ENCODE measurements around the gene PLEKHH3.

PLEKHH3 gene

GRCh38 chr17:42684929-42685556, 8.2 kb upstream of the PLEKHH3 start:
- no peak for DNase-seq

DNA sequence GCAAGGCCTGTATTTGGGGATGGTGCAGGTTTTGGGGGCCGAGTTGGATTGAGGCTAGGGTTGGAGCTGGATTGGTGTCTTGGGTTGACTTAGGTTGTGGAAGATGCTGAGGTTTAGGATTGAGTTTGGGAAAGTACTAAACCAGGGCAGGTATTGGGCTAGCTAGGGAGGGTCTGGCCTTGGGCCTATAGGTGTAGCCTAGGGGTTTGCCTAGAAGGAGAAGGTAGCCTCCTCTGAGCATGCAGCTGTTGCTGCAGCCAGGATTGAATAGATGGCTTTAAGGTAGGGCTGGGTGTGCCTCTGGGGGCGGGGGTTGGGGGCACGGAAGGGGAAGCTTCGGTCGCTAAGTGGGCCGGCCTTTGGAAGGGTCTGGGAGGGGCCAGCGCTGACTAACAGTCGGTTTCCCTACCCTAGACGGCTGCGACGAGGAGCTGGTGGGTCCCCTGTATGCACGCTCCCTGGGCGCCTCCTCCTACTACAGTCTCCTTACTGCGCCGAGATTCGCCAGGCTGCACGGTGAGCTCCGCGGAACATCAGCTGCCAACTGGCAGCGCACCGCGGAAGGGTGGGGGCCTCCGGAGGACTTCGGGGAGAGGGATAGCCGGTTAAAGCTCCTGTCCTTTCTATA, 6.7 kb upstream of the PLEKHH3 start:
- DNase-seq: no peak

DNA sequence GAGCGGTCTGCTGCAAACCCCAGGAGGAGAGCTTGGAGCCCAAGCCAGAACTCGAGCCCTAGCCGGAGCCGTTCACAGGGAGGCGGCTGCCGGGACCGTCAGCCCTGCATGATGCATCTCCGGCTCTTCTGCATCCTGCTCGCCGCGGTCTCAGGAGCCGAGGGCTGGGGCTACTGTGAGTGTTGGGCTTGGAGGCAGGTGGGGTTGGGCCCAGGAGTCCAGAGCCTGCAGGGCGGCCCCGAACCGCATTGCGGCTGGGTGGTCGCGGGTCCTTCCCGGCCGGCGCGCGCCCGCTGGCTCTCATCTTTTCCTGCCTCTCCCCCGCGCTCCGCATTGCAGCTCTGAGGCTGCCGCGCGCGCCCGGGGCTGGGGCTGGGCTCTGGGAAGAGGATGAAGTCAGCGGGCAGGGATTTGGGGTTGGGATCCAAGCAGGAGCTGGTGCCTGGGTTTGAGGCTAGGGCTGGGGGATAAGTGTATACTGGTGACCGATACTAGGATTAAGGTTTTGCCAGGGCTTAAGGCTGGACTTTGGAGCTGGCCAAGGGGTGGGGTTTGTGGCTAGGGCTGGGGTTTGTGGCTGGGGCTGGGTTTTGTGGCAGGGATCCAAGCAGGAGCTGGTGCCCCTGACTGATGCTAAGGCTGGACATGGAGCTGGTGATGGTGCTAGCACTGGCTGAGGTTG, 6.1 kb upstream of the PLEKHH3 start:
- peak; percentile 30 for DNase-seq

- DNase-seq: no peak
Observed at GRCh38 chr17:42681976-42682721, 5.4 kb upstream of the PLEKHH3 start, which contains the start of gene CNTNAP1. TSS of gene CNTNAP1 (plus strand) at chr17:42682531. CDS start at chr17:42682830, 299 bp downstream.

GRCh38 chr17:42680331-42680808, 3.6 kb upstream of the PLEKHH3 start:
- DNase-seq: no peak

DNA sequence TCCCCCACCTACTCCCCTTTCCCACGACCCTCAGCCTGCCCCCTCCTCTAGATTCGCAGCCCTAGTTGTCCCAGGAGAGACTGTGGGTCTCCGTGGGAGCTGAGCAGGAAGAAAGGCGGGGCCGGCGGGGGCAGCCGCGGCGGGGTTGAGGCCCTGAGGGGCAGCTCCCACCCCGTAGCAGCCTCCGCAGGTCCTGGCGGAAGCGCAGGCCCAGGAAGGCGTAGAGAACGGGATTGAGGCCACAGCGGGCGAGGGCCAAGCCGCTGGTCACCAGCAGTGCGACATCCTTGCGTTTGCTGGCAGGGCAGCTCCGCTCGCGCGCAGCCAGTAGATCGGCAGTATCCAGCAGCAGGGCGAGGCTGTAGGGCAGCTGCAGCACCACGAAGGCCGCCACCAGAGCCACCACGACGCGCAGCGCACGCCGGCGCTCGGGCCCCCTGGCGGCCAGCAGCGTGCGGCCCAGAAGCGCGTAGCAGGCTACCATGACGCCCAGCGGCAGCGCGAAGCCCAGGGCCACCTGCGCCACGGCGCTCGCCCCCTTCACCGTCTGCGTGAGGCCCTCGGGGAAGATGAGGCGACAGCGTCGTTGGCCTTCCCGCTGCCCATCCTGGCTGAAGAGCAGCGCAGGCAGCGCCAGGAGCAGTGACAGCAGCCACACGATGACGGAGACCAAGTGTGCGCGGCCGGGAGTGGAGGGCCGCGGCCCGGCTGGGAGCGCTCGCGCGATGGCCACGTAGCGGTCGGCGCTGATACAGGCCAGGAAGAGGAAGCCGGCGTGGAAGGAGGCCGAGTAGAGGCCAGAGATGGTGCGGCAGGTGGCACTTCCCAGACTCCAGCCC, 2.9 kb upstream of the PLEKHH3 start:
- peak; percentile 68 for DNase-seq

GRCh38 chr17:42678951-42679491, 2.2 kb upstream of the PLEKHH3 start:
- no peak for DNase-seq

- DNase-seq: peak; percentile 57
Observed at GRCh38 chr17:42677921-42678781, 1.4 kb upstream of the PLEKHH3 start.

- DNase-seq: peak; percentile 93
Observed at GRCh38 chr17:42677012-42677857, 441 bp upstream of the PLEKHH3 start.

GRCh38 chr17:42675965-42676423, 800 bp downstream of the PLEKHH3 start:
- DNase-seq: no peak

- DNase-seq: no peak
Observed at GRCh38 chr17:42675348-42675964, 1.3 kb downstream of the PLEKHH3 start.

DNA sequence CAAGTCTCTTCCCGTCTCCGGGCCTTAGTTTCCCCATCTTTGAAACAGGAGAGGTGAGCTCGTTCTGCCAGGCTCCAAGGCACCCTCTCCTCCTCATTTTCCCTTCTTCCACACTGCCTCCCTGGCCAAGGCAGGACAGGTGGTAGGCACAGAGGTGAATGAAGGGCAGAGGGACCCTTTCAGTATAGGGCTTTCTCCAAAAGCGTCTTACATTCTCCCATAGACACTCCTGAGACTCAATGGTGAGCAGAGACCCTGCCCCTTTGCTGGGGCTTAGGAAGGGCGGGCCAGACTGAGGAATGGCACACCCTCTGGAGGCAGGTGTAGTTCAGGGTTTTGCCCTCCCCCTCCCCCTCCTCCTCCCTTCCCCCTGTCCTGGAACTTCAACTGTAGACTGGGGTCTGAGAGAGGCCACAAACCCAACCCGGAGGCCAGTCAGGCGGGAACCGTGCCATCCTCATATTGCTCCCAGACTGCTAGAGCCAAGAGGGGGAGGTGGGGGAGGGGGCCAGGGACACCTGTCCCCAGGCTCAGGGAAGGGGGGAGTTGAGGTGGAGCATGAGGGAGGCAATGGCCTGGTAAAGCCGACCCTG, 1.9 kb downstream of the PLEKHH3 start:
- DNase-seq: no peak

DNA sequence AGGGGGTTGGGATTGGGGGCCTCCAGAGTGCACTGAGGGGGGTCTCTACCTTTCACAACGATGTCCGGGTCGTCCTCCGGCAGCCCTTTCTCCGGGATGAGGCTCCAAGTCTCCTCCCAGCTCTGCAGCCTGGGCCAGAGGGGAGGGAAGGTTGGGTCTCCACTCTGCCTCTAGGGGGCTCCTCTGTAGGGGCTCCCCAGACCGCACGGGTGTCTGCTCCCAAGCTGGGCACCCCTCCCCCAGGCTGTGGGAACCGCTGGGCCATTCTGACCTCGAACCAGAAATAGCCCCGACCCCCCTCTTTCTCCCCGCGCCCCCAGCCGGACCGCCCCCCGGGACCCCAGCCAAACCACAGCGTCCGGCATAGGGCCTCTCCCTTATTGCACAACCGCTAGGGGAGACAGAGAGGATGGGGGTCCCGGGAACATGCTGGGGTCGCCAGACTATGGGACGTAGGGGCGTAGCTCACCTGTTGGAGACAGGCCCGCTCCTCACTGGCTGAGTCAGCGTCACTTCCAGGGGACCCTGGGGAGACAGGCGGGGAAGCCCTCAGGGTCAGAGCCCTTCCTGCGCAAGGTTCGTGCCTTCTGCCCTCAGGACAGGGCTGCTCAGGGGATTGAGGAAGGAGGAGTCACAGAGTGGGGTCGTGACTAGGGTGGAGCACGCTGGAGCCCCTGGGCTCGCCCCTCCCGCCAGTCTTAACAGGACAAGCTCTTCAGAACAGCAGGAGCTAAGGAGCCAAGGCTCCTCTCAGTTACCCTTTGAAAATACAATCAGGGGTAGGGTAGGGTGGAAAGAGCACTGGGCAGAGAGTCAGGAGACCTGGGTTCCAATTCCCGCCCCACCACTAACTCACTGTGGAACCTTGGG, 2.7 kb downstream of the PLEKHH3 start:
- no peak for DNase-seq

- no peak for DNase-seq
Observed at GRCh38 chr17:42673266-42673884, 3.4 kb downstream of the PLEKHH3 start.

GRCh38 chr17:42672038-42672437, 4.8 kb downstream of the PLEKHH3 start:
- no peak for DNase-seq

DNA sequence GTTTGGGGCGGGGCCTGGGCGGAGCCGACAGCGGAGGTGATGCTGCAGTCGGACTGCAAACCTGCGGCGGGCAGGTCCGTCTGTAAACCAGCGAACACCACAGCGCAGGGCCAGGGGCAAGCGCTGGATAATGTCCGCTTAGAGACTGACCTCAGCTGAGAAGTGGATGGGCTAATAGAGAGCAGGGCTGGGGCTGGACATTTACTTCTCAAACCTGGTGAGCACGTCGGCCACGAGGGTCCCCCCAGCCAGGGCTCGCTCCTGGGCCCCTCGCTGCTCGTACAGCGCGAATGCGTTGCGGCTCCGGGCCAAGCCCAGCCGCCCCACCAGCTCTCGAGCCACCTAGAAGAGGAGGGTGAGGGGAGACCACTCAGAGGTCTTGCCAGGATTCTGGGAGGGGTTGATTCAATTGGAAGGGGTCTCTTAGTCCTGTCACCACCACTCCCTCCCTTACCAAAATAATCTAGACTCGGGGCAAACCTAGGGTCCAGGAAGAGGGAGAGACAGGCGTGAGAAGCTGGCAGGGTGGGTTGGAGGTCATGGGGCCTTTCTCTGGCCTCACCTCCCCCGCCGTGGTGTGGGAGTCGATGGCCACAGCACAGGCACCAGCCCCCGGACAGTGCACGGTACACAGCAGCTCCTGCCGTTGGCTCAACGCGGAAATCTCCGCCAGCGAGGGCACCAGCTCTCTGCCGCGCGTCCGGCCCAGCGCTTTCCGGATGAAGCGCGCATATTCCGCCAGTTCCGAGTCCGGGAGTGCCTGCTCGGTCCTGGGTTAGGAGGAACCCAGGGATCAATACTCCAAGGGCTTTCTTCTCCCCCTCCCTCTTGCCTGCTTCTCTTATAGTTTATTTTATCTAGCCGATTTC, 5.8 kb downstream of the PLEKHH3 start:
- DNase-seq: no peak

Data from activated gamma-delta T cell treated with Interleukin-2 at 50 U/mL for 16 hours (primary cell).